Activated CD4-positive, alpha-beta T cell treated with anti-CD3 and anti-CD28 coated beads for 36 hours (primary cell): Measurements from ENCODE around the gene DDX24. TPM values are rescaled to one million over a fixed set of nuclear protein-coding genes. Genes with fewer than 3 reads are reported as not detected.

Experiments used
- ATAC-seq: fragments of 200-7000 bp; cut with Tn5 transposase; one replicate; pipeline ENCODE4 v1.10.0; 2021; ENCODE audit warnings: mild to moderate bottlenecking, moderate library complexity
- CTCF ChIA-PET: fragments of 350-600 bp; sonication (Branson Sonifier 250); formaldehyde crosslinking; loops from one replicate; lab custom pipeline; 2021; ENCODE audit warnings: antibody characterized with exemption; lab: Charles Lee
- POLR2A ChIA-PET: fragments of 350-600 bp; sonication (Branson Sonifier 250); formaldehyde crosslinking; loops from one replicate; lab custom pipeline; 2021; ENCODE audit warnings: antibody characterized with exemption, inconsistent platforms; lab: Charles Lee
- DNase-seq: peaks from one replicate; pipeline ENCODE4 v3.0.0-alpha.2; 2020
- H3K27ac Mint-ChIP-seq: one replicate; pipeline ENCODE4 v1.8.0; 2021; ENCODE audit warnings: mixed read lengths
- H3K27me3 Mint-ChIP-seq: one replicate; pipeline ENCODE4 v1.8.0; 2021; ENCODE audit warnings: mixed read lengths
- H3K36me3 Mint-ChIP-seq: one replicate; pipeline ENCODE4 v1.8.0; 2021; ENCODE audit warnings: low read depth, mixed read lengths
- H3K4me1 Mint-ChIP-seq: one replicate; pipeline ENCODE4 v1.8.0; 2021; ENCODE audit warnings: mixed read lengths
- H3K4me3 Mint-ChIP-seq: one replicate; pipeline ENCODE4 v1.8.0; 2021; ENCODE audit warnings: mild to moderate bottlenecking, moderate library complexity, mixed read lengths
- H3K9me3 Mint-ChIP-seq: one replicate; pipeline ENCODE4 v1.8.0; 2021; ENCODE audit warnings: low read depth, mixed read lengths
- intact Hi-C, 2 experiments: fragments of 100-400 bp; cut with DNase I in 1 of 2; cut with micrococcal nuclease in 1 of 2; formaldehyde crosslinking; loops; one replicate each; pipeline versions ENCODE4 v1.14.2 to v1.15.1; 2022 to 2024; cut with DNase I, micrococcal nuclease
- total RNA-seq, 2 experiments: library from RNA; stranded (reverse); gene quantifications; one replicate each; pipeline ENCODE4 v1.2.3, GENCODE V29; 2021

The DDX24 gene
- total RNA-seq, 2 experiments from 2014 or later = 259 to 390 TPM

DNA sequence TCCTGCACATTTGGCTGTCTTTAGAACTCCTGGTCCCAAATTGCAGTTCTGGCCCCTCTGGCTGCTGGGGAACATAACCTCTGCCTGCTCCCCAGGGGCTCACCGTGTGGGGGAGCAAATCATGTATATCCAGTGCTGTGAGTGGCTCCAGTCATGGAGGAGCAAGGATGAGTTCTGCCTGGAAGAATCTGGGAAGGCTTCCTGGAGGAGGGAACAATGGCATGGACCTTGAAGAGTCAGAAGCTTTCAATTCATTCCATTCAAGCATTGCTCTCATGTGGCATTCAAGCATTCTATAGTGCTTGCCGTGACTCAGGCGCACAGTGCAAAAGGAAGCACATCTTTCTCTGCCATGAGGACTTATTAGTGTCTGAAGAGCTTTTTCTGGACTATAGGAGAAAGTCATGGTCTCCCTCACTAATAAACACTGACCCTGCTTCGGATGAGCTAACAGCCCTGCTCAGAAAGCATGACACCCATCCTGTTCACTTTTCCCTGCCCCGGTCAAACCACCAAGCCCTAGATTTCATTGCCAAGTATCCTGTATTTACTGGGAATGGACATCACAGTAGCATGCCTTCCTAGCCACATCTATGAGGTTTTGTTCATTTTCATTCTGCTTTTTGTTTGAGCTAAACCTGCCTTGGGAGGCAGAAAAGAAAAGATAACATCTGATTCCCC, 33.0 kb upstream of the DDX24 start:
- ATAC-seq (no peak), DNase-seq (no peak)
- Mint-ChIP-seq H3K4me3 (no peak overlapping the region), H3K9me3 (no peaks in the 10 kb centered on the region), H3K36me3 (no peaks in the 10 kb centered on the region), H3K4me1 (no peaks in the 10 kb centered on the region), H3K27ac (no peak overlapping the region), H3K27me3 (peaks cover 8% of the 10 kb centered on the region)
- intact Hi-C loops = no loop called here
- POLR2A ChIA-PET = no interaction called here
- CTCF ChIA-PET = no interaction called here

DNA sequence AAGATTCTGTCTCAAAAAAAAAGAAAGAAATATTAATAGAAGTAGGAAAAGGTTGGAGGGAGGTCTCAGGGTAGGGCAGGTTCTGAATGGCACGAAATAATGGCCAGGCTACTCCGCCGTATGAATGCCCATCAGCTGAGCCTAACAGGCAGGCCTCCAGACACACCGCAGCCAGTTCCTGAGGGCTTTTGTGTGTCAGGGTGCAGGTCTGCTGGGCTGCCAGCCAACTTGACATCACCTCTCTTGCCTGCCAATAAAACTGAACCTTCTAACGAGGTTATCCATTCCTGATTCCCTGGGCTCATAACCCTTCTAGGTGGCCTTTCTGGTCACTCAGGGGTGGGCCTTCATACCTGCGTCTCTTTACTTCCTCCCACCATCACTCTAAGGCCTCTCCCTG, 32.5 kb upstream of the DDX24 start:
- DNase-seq (no peak), ATAC-seq (no peak)
- H3K27ac Mint-ChIP-seq = no peak overlapping the region
- H3K4me3 Mint-ChIP-seq = no peak overlapping the region
- intact Hi-C loops = no loop called here
- peaks cover 8% of the 10 kb centered on the region for H3K27me3 Mint-ChIP-seq
- no peaks in the 10 kb centered on the region for H3K9me3 Mint-ChIP-seq
- ChIA-PET POLR2A (no interaction called here), CTCF (interaction anchor here (0.6 to 0.7 kb wide), 2 partner anchors 40 to 108 kb away, joined by 3 read pairs; no protein-coding TSS in a partner anchor)
- H3K4me1 Mint-ChIP-seq = no peaks in the 10 kb centered on the region
- no peaks in the 10 kb centered on the region for H3K36me3 Mint-ChIP-seq

GRCh38 chr14:94113073-94113472, 32.1 kb upstream of the DDX24 start:
- Mint-ChIP-seq H3K4me3 (no peak overlapping the region), H3K27me3 (peaks cover 8% of the 10 kb centered on the region), H3K36me3 (no peaks in the 10 kb centered on the region), H3K4me1 (no peaks in the 10 kb centered on the region), H3K9me3 (no peaks in the 10 kb centered on the region), H3K27ac (no peak overlapping the region)
- ATAC-seq (no peak), DNase-seq (no peak)
- ChIA-PET POLR2A (no interaction called here), CTCF (interaction anchor here (0.6 to 1.0 kb wide), 3 partner anchors 39 to 108 kb away, joined by 3 read pairs; no protein-coding TSS in a partner anchor)
- intact Hi-C loops = no loop called here

- POLR2A ChIA-PET = no interaction called here
- no peak overlapping the region for H3K27ac Mint-ChIP-seq
- DNase-seq = no peak
These were observed 31.6 kb upstream of the DDX24 start for GRCh38 chr14:94112513-94113063.

DNA sequence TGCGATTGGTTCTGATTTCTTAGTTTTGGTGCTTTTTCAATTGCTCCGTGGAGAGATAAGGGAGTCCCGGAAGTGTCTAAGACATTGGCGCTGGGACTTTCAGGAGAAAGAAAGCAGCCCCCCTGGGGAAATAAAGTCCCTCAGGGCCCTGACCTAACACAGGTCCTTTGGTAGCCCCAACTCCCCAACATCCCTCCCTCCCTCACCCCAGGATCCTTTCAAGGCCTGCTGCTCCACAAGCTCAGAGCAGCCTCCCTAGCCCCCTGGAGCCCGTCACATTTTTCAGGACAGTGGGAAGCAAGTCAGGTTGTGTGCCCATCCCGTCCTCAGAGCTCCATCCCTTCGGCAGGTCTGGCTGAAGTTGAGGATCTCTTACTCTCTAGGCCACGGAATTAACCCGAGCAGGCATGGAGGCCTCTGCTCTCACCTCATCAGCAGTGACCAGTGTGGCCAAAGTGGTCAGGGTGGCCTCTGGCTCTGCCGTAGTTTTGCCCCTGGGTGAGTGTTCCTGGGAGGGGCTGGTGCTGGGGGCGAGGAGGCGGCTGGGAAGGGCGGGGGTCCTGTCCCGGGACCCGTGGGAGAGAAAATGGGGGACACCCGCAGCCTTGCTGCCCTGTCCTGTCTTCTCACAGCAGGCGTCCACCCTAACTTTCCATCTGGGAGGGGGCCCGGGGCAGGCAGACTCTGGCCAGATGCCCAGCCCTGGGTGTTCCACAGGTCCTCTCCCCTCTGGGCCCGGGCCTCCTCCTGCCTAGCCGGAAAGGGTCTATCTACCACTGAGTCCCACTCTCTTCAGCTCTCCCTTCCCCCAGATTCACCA, 30.5 kb upstream of the DDX24 start:
- ATAC-seq = no peak
- Mint-ChIP-seq H3K9me3 (no peaks in the 10 kb centered on the region), H3K27me3 (peaks cover 3% of the 10 kb centered on the region), H3K36me3 (no peaks in the 10 kb centered on the region), H3K4me3 (no peak overlapping the region), H3K4me1 (no peaks in the 10 kb centered on the region), H3K27ac (no peak overlapping the region)
- intact Hi-C loops = no loop called here
- DNase-seq = no peak
- POLR2A ChIA-PET = no interaction called here
- CTCF ChIA-PET = interaction anchor here (1.1 to 1.3 kb wide), 2 partner anchors 20 to 25 kb away, joined by 3 read pairs; no protein-coding TSS in a partner anchor

More at GRCh38 chr14:94112513-94113063, 31.6 kb upstream of the DDX24 start:
- no peaks in the 10 kb centered on the region for H3K9me3 Mint-ChIP-seq
- H3K4me1 Mint-ChIP-seq = no peaks in the 10 kb centered on the region
- no peak for ATAC-seq
- H3K36me3 Mint-ChIP-seq = no peaks in the 10 kb centered on the region
- no peak overlapping the region for H3K4me3 Mint-ChIP-seq
- CTCF ChIA-PET = interaction anchor here (1.0 to 1.3 kb wide), 2 partner anchors 19 to 68 kb away, joined by 3 read pairs; no protein-coding TSS in a partner anchor
- H3K27me3 Mint-ChIP-seq = peaks cover 6% of the 10 kb centered on the region
- intact Hi-C loops = no loop called here

DNA sequence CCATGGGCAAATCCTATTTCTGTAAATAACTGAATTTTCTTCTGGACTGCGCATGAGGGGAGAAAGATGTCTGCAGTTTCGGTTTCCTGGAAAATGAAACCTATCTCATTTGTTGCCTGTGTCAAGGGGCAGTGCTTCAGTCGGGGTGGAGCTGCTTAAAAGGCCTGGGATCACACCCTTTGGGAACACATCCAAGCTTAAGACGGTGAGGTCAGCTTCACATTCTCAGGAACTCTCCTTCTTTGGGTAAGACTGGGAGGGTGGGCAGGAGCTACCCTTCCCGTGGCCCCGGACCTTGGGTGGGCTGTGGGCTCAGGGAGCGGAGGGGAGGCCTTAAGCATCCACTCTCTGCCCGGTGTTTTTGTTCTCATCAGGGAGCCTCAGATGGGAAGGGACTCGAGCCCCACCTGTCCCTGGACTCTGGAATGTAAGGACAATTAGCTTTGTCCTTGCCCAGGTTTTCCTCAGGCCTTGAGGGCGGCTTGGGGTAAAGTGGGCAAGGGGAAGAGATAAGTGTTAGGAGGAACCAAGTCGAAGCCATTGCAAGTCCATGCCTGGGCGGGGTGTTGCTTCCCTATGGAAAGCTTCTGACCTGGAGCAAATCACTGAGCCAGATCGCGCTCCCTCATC, 29.7 kb upstream of the DDX24 start, which contains the start of gene IFI27:
TSS of gene IFI27 (plus strand) at position 185 of the 630 bp plus-strand sequence.
- intact Hi-C loops = no loop called here
- ChIA-PET POLR2A (interaction anchor here (0.6 kb wide), 1 partner anchor 915 kb away, joined by 6 read pairs; no protein-coding TSS in a partner anchor), CTCF (interaction anchor here (1.1 kb wide), 1 partner anchor 26 kb away, joined by 3 read pairs; no protein-coding TSS in a partner anchor)
- H3K9me3 Mint-ChIP-seq = no peaks in the 10 kb centered on the region
- H3K4me1 Mint-ChIP-seq = no peaks in the 10 kb centered on the region
- peaks cover 3% of the 10 kb centered on the region for H3K27me3 Mint-ChIP-seq
- H3K27ac Mint-ChIP-seq = no peak within 1 kb of the TSS
- no peak within 1 kb of the TSS for H3K4me3 Mint-ChIP-seq
- ATAC-seq = no peak
- no peaks in the 10 kb centered on the region for H3K36me3 Mint-ChIP-seq
- DNase-seq = no peak

DNA sequence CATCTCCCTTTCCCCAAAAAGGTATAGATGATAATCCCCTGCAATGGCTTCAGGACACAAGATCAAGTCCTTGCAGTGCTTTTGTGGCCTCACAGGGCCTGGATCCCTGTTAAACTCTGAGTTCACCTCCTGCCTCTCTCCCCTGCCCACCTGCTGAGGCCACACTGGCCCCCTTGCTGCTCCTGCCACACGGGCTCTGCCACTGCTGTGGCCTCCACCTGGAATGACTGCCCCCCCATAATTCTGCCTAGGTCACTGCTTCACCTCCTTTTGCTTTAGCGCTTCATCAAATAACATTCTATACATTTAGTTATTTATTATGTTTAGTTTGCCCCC, 28.9 kb upstream of the DDX24 start:
- DNase-seq = no peak
- Mint-ChIP-seq H3K27me3 (no peaks in the 10 kb centered on the region), H3K27ac (no peak overlapping the region), H3K36me3 (no peaks in the 10 kb centered on the region), H3K4me1 (no peaks in the 10 kb centered on the region), H3K9me3 (no peaks in the 10 kb centered on the region), H3K4me3 (no peak overlapping the region)
- ATAC-seq = no peak
- POLR2A ChIA-PET = interaction anchor here (0.7 kb wide), 1 partner anchor 83 kb away, joined by 3 read pairs; no protein-coding TSS in a partner anchor
- intact Hi-C loops = no loop called here
- CTCF ChIA-PET = no interaction called here

DNA sequence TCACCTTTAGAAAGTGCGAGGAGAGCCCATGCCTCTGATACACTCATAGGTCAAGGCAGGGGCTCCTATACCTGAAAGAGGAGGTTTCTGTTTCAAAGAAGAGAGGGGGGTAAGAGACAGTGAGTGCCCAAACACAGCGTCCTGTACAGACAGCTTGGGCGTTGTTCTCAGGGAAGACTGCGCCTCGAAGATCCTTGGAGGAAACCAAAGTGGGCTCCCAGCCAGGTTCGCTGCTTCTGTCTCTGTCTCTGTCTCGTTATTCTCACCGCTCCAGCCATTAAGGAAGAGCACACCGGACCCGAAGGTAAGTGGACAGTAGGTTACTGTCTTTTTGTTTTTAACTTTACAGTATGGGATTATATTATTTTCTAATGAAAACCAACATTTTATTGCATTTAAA, 23.7 kb upstream of the DDX24 start:
- ATAC-seq (no peak), DNase-seq (no peak)
- H3K9me3 Mint-ChIP-seq = no peaks in the 10 kb centered on the region
- intact Hi-C loops = no loop called here
- H3K4me1 Mint-ChIP-seq = no peaks in the 10 kb centered on the region
- ChIA-PET POLR2A (no interaction called here), CTCF (interaction anchor here (0.8 kb wide), 1 partner anchor 69 kb away, joined by 6 read pairs; no protein-coding TSS in a partner anchor)
- H3K27me3 Mint-ChIP-seq = no peaks in the 10 kb centered on the region
- H3K4me3 Mint-ChIP-seq = no peak overlapping the region
- H3K36me3 Mint-ChIP-seq = no peaks in the 10 kb centered on the region
- no peak overlapping the region for H3K27ac Mint-ChIP-seq

- CTCF ChIA-PET = interaction anchor here (0.7 to 0.9 kb wide), 3 partner anchors 33 to 590 kb away, joined by 3 to 6 read pairs (median 4); no protein-coding TSS in a partner anchor
- ATAC-seq = no peak
These were observed 22.6 kb upstream of the DDX24 start for GRCh38 chr14:94103554-94104150.

GRCh38 chr14:94102768-94103482, 21.9 kb upstream of the DDX24 start:
- CTCF ChIA-PET = interaction anchor here (0.7 to 0.9 kb wide), 2 partner anchors 34 to 394 kb away, joined by 3 to 4 read pairs; no protein-coding TSS in a partner anchor
- no peak for ATAC-seq
- Mint-ChIP-seq H3K4me3 (no peak overlapping the region), H3K4me1 (no peaks in the 10 kb centered on the region), H3K27ac (no peak overlapping the region), H3K36me3 (no peaks in the 10 kb centered on the region), H3K27me3 (no peaks in the 10 kb centered on the region), H3K9me3 (no peaks in the 10 kb centered on the region)
- intact Hi-C loops = no loop called here
- POLR2A ChIA-PET = no interaction called here
- DNase-seq = no peak

More at GRCh38 chr14:94103554-94104150, 22.6 kb upstream of the DDX24 start:
- POLR2A ChIA-PET = no interaction called here
- no peak overlapping the region for H3K27ac Mint-ChIP-seq
- H3K27me3 Mint-ChIP-seq = no peaks in the 10 kb centered on the region
- intact Hi-C loops = no loop called here
- H3K4me1 Mint-ChIP-seq = no peaks in the 10 kb centered on the region
- H3K9me3 Mint-ChIP-seq = no peaks in the 10 kb centered on the region
- DNase-seq = no peak
- no peak overlapping the region for H3K4me3 Mint-ChIP-seq
- no peaks in the 10 kb centered on the region for H3K36me3 Mint-ChIP-seq
